OCI-LY3 (cell line): ENCODE measurements around the gene MYBPC2.

Experiments used
- CTCF ChIP-seq: fragments of 200-600, 300-600 bp; sonication (generic); IDR thresholded peaks from 2 replicates; pipeline ENCODE4 v1.5.1; 2014; ENCODE audit warnings: antibody characterized with exemption, low read length, low read depth
- EZH2phosphoT487 ChIP-seq: fragments of 200-600 bp; shearing (Covaris generic); IDR thresholded peaks from 2 replicates; pipeline ENCODE4 v1.6.1; 2018; ENCODE audit warnings: antibody characterized with exemption, mixed run types, low read depth

GRCh38 chr19:50402544-50403301 is 30.0 kb upstream of the MYBPC2 start:
- TF ChIP-seq CTCF (no peak), EZH2phosphoT487 (no peak)
